Neural progenitor cell (in vitro differentiated cells): ENCODE data around the gene ARHGAP31. TPM values are rescaled to one million over a fixed set of nuclear protein-coding genes. Genes with fewer than 3 reads are reported as not detected.
A peak's percentile ranks its signal among the peaks of the same experiment; 100 is the strongest.

Experiments used
- DNase-seq: peaks from one replicate; pipeline ENCODE4 v3.0.0-alpha.2; 2016; ENCODE audit warnings: low spot score
- H2AFZ ChIP-seq: fragments of 200-600 bp; sonication (generic); replicated peaks from 2 replicates; pipeline ENCODE4 v1.6.1; 2016; ENCODE audit warnings: antibody characterized with exemption
- H3F3A ChIP-seq: fragments of 200-600 bp; sonication (generic); 2 replicates; pipeline ENCODE4 v1.6.1; 2016; ENCODE audit warnings: antibody characterized with exemption, low read depth
- H3K27ac ChIP-seq: fragments of 200-600 bp; sonication (generic); 2 replicates; pipeline ENCODE4 v1.5.1; 2016; ENCODE audit warnings: mild to moderate bottlenecking
- H3K27me3 ChIP-seq: fragments of 200-600 bp; sonication (generic); 2 replicates; pipeline ENCODE4 v1.6.1; 2016; ENCODE audit warnings: mild to moderate bottlenecking, moderate library complexity
- H3K36me3 ChIP-seq: fragments of 200-600 bp; sonication (generic); 2 replicates; pipeline ENCODE4 v1.5.1; 2016
- H3K4me1 ChIP-seq: fragments of 200-600 bp; sonication (generic); 2 replicates; pipeline ENCODE4 v1.6.1; 2016; ENCODE audit warnings: mixed run types
- H3K4me2 ChIP-seq: fragments of 200-600 bp; sonication (generic); 2 replicates; pipeline ENCODE4 v1.6.1; 2016
- H3K4me3 ChIP-seq: fragments of 200-600 bp; sonication (generic); 2 replicates; pipeline ENCODE4 v1.5.1; 2016
- H3K79me2 ChIP-seq: fragments of 200-600 bp; sonication (generic); 2 replicates; pipeline ENCODE4 v1.6.1; 2016; ENCODE audit warnings: low read depth
- H3K9ac ChIP-seq: fragments of 200-600 bp; sonication (generic); 2 replicates; pipeline ENCODE4 v1.6.1; 2016
- H3K9me3 ChIP-seq: fragments of 200-600 bp; sonication (generic); 2 replicates; pipeline ENCODE4 v1.5.1; 2016; ENCODE audit warnings: low read depth
- H4K20me1 ChIP-seq: fragments of 200-600 bp; sonication (generic); 2 replicates; pipeline ENCODE4 v1.6.1; 2016; ENCODE audit warnings: low read depth
- H3K27ac Mint-ChIP-seq: 3 replicates; pipeline ENCODE4 v1.8.0; 2021; ENCODE audit warnings: mixed read lengths
- H3K27me3 Mint-ChIP-seq: 2 replicates; pipeline ENCODE4 v1.8.0; 2022; ENCODE audit warnings: low read depth, mild to moderate bottlenecking, inconsistent platforms, moderate library complexity, mixed read lengths; ENCODE audit not compliant: insufficient read depth
- H3K36me3 Mint-ChIP-seq: 3 replicates; pipeline ENCODE4 v1.8.0; 2021; ENCODE audit warnings: mixed read lengths
- H3K4me1 Mint-ChIP-seq: 3 replicates; pipeline ENCODE4 v1.8.0; 2021; ENCODE audit warnings: mixed read lengths
- H3K4me3 Mint-ChIP-seq: 3 replicates; pipeline ENCODE4 v1.8.0; 2021; ENCODE audit warnings: mild to moderate bottlenecking, moderate library complexity, mixed read lengths
- H3K9me3 Mint-ChIP-seq: 3 replicates; pipeline ENCODE4 v1.8.0; 2020; ENCODE audit warnings: mixed read lengths
- CTCF ChIP-seq: fragments of 200-600 bp; sonication (generic); IDR thresholded peaks from 2 replicates; pipeline ENCODE4 v1.5.1; 2017; ENCODE audit warnings: antibody characterized with exemption, mild to moderate bottlenecking
- EZH2 ChIP-seq: fragments of 200-600 bp; sonication (generic); IDR thresholded peaks from 2 replicates; pipeline ENCODE4 v1.6.1; 2017; ENCODE audit warnings: antibody characterized with exemption, mild to moderate bottlenecking, moderate library complexity
- EZH2phosphoT487 ChIP-seq: fragments of 200-600 bp; sonication (generic); IDR thresholded peaks from 2 replicates; pipeline ENCODE4 v1.6.1; 2017; ENCODE audit warnings: antibody characterized with exemption
- total RNA-seq: library from RNA; depleted of rRNA; stranded (reverse); fragments of >200 nt; gene quantifications from 2 replicates; pipeline ENCODE4 v1.2.3, GENCODE V29; 2015; ENCODE audit warnings: low replicate concordance

The ARHGAP31 gene
- total RNA-seq, 1 donor from 2014 or later, result 0.13 TPM

GRCh38 chr3:119257111-119257510 lies 37.1 kb upstream of the ARHGAP31 start:
- H3K36me3 ChIP-seq, result no peaks in the 10 kb centered on the region
- no peaks in the 10 kb centered on the region for H3K9me3 ChIP-seq
- H3K9me3 Mint-ChIP-seq, result no peaks in the 10 kb centered on the region
- no peak overlapping the region for H3K4me2 ChIP-seq
- H3K4me3 ChIP-seq, result no peak overlapping the region
- no peak overlapping the region for H3K9ac ChIP-seq
- peak overlapping the region; percentile 73 for H2AFZ ChIP-seq
- DNase-seq, result no peak
- H3K27ac ChIP-seq, result no peak overlapping the region
- no peaks in the 10 kb centered on the region for H4K20me1 ChIP-seq
- no peaks in the 10 kb centered on the region for H3K36me3 Mint-ChIP-seq
- no peak overlapping the region for H3K27ac Mint-ChIP-seq
- no peaks in the 10 kb centered on the region for H3K27me3 ChIP-seq
- TF ChIP-seq EZH2phosphoT487, result no peak
- TF ChIP-seq EZH2, result no peak
- no peak for TF ChIP-seq CTCF
- H3K79me2 ChIP-seq, result no peaks in the 10 kb centered on the region
- H3K4me3 Mint-ChIP-seq, result no peak overlapping the region
- peaks cover 5% of the 10 kb centered on the region for H3K27me3 Mint-ChIP-seq
- H3K4me1 Mint-ChIP-seq, result no peaks in the 10 kb centered on the region
- no peaks in the 10 kb centered on the region for H3F3A ChIP-seq
- H3K4me1 ChIP-seq, result no peaks in the 10 kb centered on the region

GRCh38 chr3:119257654-119258410 lies 36.4 kb upstream of the ARHGAP31 start:
- no peak overlapping the region for H3K4me3 Mint-ChIP-seq
- Histone ChIP-seq H3K4me3 (no peak overlapping the region), H3K36me3 (no peaks in the 10 kb centered on the region), H3K27me3 (no peaks in the 10 kb centered on the region), H3K4me1 (no peaks in the 10 kb centered on the region), H3K9me3 (no peaks in the 10 kb centered on the region), H3K9ac (no peak overlapping the region), H2AFZ (peak overlapping the region; percentile 73), H3K79me2 (no peaks in the 10 kb centered on the region), H3F3A (no peaks in the 10 kb centered on the region), H3K4me2 (no peak overlapping the region), H4K20me1 (no peaks in the 10 kb centered on the region), H3K27ac (no peak overlapping the region)
- H3K27me3 Mint-ChIP-seq, result peaks cover 5% of the 10 kb centered on the region
- DNase-seq, result no peak
- no peaks in the 10 kb centered on the region for H3K9me3 Mint-ChIP-seq
- H3K36me3 Mint-ChIP-seq, result no peaks in the 10 kb centered on the region
- peak overlapping the region; percentile 20 for H3K27ac Mint-ChIP-seq
- H3K4me1 Mint-ChIP-seq, result no peaks in the 10 kb centered on the region
- TF ChIP-seq CTCF (no peak), EZH2 (no peak), EZH2phosphoT487 (no peak)

GRCh38 chr3:119258915-119259314 lies 35.3 kb upstream of the ARHGAP31 start:
- Mint-ChIP-seq H3K4me1 (no peaks in the 10 kb centered on the region), H3K36me3 (no peaks in the 10 kb centered on the region), H3K9me3 (no peaks in the 10 kb centered on the region), H3K27ac (no peak overlapping the region), H3K27me3 (peaks cover 5% of the 10 kb centered on the region), H3K4me3 (no peak overlapping the region)
- Histone ChIP-seq H3K27me3 (no peaks in the 10 kb centered on the region), H3K9me3 (no peaks in the 10 kb centered on the region), H4K20me1 (no peaks in the 10 kb centered on the region), H3K4me1 (no peaks in the 10 kb centered on the region), H3K79me2 (no peaks in the 10 kb centered on the region), H3K27ac (no peak overlapping the region), H3K4me2 (no peak overlapping the region), H3K9ac (no peak overlapping the region), H3F3A (no peaks in the 10 kb centered on the region), H2AFZ (no peak overlapping the region), H3K36me3 (no peaks in the 10 kb centered on the region), H3K4me3 (no peak overlapping the region)
- no peak for DNase-seq
- no peak for TF ChIP-seq EZH2phosphoT487

- Mint-ChIP-seq H3K9me3 (no peaks in the 10 kb centered on the region), H3K4me3 (no peak overlapping the region), H3K36me3 (no peaks in the 10 kb centered on the region), H3K27me3 (peaks cover 5% of the 10 kb centered on the region), H3K27ac (no peak overlapping the region), H3K4me1 (no peaks in the 10 kb centered on the region)
- H3K9me3 ChIP-seq, result no peaks in the 10 kb centered on the region
- TF ChIP-seq EZH2phosphoT487 (no peak), CTCF (no peak), EZH2 (no peak)
- DNase-seq, result no peak
- no peaks in the 10 kb centered on the region for H4K20me1 ChIP-seq
- no peak overlapping the region for H3K4me3 ChIP-seq
- H3K27me3 ChIP-seq, result no peaks in the 10 kb centered on the region
- no peaks in the 10 kb centered on the region for H3K36me3 ChIP-seq
- no peaks in the 10 kb centered on the region for H3K79me2 ChIP-seq
- no peak overlapping the region for H3K27ac ChIP-seq
- H3K9ac ChIP-seq, result no peak overlapping the region
- H3K4me2 ChIP-seq, result no peak overlapping the region
- H3F3A ChIP-seq, result no peaks in the 10 kb centered on the region
- peak overlapping the region; percentile 37 for H2AFZ ChIP-seq
- H3K4me1 ChIP-seq, result no peaks in the 10 kb centered on the region
Observed at GRCh38 chr3:119259821-119260220, 34.4 kb upstream of the ARHGAP31 start.
